Coronary artery (tissue), 2 donors: ENCODE results near the gene DYNC2LI1.

ENCODE experiments used
- DNase-seq: peaks from one replicate; pipeline ENCODE4 v3.0.0-alpha.2; 2017; ENCODE audit warnings: low spot score
- H3K27ac ChIP-seq, 2 donors: fragments of 200-600 bp; sonication (generic); one replicate each; pipeline ENCODE4 v1.5.1; 2016 to 2019
- H3K4me3 ChIP-seq: fragments of 200-600 bp; sonication (generic); 2 replicates; pipeline ENCODE4 v1.5.1; 2016; ENCODE audit warnings: mild to moderate bottlenecking, moderate library complexity
- TF ChIP-seq, protein P1 (sequence below): fragments of 200-600 bp; sonication (generic); IDR thresholded peaks from one replicate; pipeline ENCODE4 v1.5.1; 2019; ENCODE audit warnings: antibody characterized with exemption

DYNC2LI1 gene

DNA sequence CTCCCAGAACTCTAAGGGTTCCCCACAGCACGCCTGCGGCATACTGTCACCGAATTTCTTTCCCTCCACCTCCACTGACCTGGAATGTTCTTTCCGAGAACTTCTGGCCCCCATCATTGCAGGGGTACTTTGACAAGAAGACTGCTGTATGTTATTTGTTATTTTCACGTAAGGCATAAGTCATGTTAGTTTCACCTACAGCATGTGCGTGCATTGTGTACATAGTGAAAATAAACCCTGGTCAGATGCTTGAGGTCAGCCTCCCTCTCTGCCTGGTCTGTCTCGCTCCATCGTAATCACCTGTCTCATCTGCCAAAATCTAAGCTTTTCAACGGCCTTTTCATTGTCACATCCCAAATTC lies 69.0 kb downstream of the DYNC2LI1 start:
- H3K4me3 ChIP-seq, result no peak overlapping the region
- H3K27ac ChIP-seq, result no peak overlapping the region
- TF ChIP-seq, protein P1, sequence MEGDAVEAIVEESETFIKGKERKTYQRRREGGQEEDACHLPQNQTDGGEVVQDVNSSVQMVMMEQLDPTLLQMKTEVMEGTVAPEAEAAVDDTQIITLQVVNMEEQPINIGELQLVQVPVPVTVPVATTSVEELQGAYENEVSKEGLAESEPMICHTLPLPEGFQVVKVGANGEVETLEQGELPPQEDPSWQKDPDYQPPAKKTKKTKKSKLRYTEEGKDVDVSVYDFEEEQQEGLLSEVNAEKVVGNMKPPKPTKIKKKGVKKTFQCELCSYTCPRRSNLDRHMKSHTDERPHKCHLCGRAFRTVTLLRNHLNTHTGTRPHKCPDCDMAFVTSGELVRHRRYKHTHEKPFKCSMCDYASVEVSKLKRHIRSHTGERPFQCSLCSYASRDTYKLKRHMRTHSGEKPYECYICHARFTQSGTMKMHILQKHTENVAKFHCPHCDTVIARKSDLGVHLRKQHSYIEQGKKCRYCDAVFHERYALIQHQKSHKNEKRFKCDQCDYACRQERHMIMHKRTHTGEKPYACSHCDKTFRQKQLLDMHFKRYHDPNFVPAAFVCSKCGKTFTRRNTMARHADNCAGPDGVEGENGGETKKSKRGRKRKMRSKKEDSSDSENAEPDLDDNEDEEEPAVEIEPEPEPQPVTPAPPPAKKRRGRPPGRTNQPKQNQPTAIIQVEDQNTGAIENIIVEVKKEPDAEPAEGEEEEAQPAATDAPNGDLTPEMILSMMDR, result no peak
- DNase-seq, result no peak

DNA sequence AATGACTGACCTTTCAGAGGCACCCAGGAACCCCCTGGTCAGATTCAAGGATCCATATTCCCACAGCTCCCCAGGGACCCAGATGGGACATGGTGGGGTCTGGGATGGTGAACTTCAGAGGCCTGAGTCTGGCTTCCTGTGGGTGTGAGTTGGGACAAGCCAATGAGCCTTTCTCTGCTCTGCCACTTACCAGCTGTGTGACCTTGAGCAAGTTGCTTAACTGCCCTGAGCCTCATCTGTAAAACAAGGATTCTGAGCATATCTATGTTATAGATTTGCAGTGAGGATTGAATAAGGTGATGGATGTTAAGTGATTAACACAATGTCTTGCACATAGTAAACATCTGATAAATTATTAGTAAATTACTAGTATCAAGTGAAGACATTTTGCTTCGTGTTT lies 71.3 kb downstream of the DYNC2LI1 start:
- Histone ChIP-seq H3K4me3 (no peak overlapping the region), H3K27ac (no peak overlapping the region)
- DNase-seq, result no peak
- TF ChIP-seq, protein P1, result no peak

DNA sequence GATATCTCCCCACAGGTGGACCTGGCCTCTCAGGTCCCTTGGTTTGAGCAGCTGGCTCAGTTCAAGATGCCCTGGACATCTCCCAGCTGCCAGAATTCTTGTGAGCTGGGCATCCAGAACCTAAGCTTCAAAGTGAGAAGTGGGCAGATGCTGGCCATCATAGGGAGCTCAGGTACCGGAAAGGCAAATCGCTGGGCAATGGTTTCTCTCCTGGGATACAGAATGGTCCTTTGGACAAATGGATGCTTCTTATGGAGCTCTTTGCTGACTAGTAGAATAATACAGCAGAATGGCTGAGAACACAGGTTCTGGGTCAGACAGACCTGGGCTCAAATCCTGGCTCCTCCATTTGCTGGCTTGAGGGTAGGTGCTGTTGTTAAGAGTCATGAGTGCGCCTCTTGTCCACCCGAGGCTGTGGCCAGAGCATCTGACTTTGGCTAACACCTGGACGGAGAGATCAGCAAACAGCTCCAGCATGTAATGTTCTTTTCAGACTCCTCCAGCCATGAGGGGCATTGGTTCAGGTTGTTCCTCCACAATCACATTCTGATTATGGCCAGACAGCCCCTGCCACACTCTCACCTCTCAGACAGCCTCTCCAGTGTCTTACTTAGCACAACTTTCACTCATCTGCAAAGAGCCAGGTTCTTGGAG lies 72.4 kb downstream of the DYNC2LI1 start:
- H3K27ac ChIP-seq, result no peak overlapping the region
- no peak overlapping the region for H3K4me3 ChIP-seq
- TF ChIP-seq, protein P1, result no peak
- DNase-seq, result no peak

DNA sequence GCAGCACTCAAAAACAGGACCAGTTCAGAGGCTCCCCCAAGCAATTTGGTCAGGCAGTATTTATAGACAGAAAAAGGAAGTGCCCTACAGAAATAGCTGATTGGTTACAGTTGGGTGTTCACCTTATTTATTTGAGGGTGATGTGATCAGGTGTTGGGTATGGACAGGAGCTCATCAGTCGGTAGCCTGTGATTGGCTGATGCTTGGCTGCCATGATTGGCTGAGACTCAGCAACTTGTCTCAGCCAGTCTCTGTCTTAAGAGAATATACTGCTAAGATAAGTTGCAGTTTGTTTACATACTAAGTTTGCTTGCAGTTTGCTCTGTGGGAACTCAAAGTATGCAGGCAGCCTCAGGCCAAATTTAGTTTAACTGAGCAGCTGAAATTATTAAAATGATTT lies 74.4 kb downstream of the DYNC2LI1 start:
- Histone ChIP-seq H3K27ac (no peak overlapping the region), H3K4me3 (no peak overlapping the region)
- no peak for DNase-seq
- TF ChIP-seq, protein P1, result no peak

DNA sequence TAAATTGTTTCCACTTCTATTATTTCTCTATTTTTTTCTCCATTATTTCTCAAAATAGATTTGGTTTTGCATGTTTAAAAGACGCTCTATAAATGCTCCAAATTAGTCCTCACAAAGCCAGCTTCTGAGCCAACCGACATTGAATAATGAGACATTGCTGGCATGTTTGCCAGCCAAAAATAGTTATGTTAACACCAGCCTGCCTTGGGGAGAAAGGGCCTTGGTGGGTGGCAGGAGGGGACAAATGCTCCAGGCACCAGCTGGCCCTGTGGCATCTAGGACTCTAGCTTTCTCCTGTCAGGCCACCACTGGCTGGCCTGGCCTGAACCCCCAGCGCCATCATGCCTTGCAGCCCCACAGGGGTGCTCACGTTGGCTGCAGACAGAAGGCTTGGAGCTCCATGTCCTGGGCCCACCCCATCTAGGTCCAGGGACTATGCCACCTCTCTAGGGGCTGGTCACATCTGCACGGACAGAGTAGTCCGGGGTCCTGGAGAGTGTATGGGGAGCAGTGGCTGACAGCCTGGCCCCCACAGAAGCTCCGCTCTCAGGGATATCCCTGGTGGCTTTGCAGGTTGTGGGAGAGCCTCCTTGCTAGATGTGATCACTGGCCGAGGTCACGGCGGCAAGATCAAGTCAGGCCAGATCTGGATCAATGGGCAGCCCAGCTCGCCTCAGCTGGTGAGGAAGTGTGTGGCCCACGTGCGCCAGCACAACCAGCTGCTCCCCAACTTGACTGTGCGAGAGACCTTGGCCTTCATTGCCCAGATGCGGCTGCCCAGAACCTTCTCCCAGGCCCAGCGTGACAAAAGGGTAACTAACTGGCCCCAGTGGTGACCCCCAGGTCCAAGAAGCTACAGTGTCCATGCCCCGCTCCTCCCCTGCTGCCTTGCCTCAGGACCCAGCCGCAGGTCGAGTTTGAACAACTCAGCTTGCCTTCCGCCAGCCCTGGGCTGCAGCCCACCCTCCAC lies 77.5 kb downstream of the DYNC2LI1 start:
- no peak for DNase-seq
- no peak overlapping the region for H3K4me3 ChIP-seq
- TF ChIP-seq, protein P1, result no peak
- no peak overlapping the region for H3K27ac ChIP-seq

DNA sequence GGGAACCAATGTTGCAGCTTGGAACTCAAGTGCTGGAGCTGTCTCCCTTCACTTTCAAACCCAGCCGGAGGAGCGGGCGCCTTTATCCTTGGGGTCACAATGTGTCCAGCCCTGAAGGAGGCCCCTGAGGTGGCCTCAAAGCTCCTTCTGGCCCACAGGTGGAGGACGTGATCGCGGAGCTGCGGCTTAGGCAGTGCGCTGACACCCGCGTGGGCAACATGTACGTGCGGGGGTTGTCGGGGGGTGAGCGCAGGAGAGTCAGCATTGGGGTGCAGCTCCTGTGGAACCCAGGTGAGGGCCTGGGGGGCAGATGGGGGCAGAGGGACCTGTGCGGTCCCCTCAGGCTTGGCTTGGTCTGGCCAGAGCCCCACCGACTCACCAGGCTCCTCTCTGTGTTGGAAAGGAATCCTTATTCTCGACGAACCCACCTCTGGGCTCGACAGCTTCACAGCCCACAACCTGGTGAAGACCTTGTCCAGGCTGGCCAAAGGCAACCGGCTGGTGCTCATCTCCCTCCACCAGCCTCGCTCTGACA lies 78.4 kb downstream of the DYNC2LI1 start:
- no peak overlapping the region for H3K27ac ChIP-seq
- no peak for DNase-seq
- no peak overlapping the region for H3K4me3 ChIP-seq
- TF ChIP-seq, protein P1, result no peak
